Parathyroid adenoma (tissue), 2 donors: ENCODE data around the gene CDK8.

Experiments used
- H2AFZ ChIP-seq: fragments of 300-600 bp; sonication (generic); one replicate; pipeline ENCODE4 v1.7.0; 2017; ENCODE audit warnings: antibody characterized with exemption, mild to moderate bottlenecking
- H3K27ac ChIP-seq: fragments of 300-600 bp; sonication (generic); one replicate; pipeline ENCODE4 v1.7.0; 2017
- H3K27me3 ChIP-seq: fragments of 300-600 bp; sonication (generic); one replicate; pipeline ENCODE4 v1.7.0; 2017; ENCODE audit warnings: low read length; ENCODE audit not compliant: control insufficient read depth, insufficient read depth
- H3K36me3 ChIP-seq: fragments of 300-600 bp; sonication (generic); one replicate; pipeline ENCODE4 v1.7.0; 2017; ENCODE audit warnings: low read length; ENCODE audit not compliant: control insufficient read depth, insufficient read depth
- H3K4me1 ChIP-seq: fragments of 300-600 bp; sonication (generic); one replicate; pipeline ENCODE4 v1.7.0; 2017; ENCODE audit warnings: control low read depth
- H3K4me2 ChIP-seq: fragments of 300-600 bp; sonication (generic); one replicate; pipeline ENCODE4 v1.7.0; 2017; ENCODE audit warnings: low read length
- H3K4me3 ChIP-seq: fragments of 300-600 bp; sonication (generic); one replicate; pipeline ENCODE4 v1.7.0; 2017; ENCODE audit warnings: low read depth, low read length
- H3K79me2 ChIP-seq: fragments of 300-600 bp; sonication (generic); one replicate; pipeline ENCODE4 v1.7.0; 2017; ENCODE audit warnings: control low read depth
- H3K9ac ChIP-seq: fragments of 300-600 bp; sonication (generic); one replicate; pipeline ENCODE4 v1.7.0; 2017; ENCODE audit warnings: mild to moderate bottlenecking
- H3K9me3 ChIP-seq: fragments of 300-600 bp; sonication (generic); one replicate; pipeline ENCODE4 v1.7.0; 2017; ENCODE audit warnings: low read length; ENCODE audit not compliant: control insufficient read depth
- CTCF ChIP-seq: fragments of 300-600 bp; sonication (generic); IDR thresholded peaks from one replicate; pipeline ENCODE4 v1.7.0; 2017; ENCODE audit warnings: antibody characterized with exemption, mild to moderate bottlenecking
- donor health status: primary hyperparathyroidism.

The CDK8 gene

GRCh38 chr13:26406791-26407190 lies 152.9 kb downstream of the CDK8 start:
- Histone ChIP-seq H3K27me3 (no peaks in the 10 kb centered on the region), H3K9ac (no peak overlapping the region), H2AFZ (no peak overlapping the region), H3K4me3 (no peak overlapping the region), H3K27ac (no peak overlapping the region), H3K4me2 (no peak overlapping the region), H3K79me2 (no peaks in the 10 kb centered on the region), H3K9me3 (no peaks in the 10 kb centered on the region), H3K4me1 (no peaks in the 10 kb centered on the region), H3K36me3 (no peaks in the 10 kb centered on the region)
- no peak for TF ChIP-seq CTCF

GRCh38 chr13:26411206-26411605 lies 157.3 kb downstream of the CDK8 start:
- Histone ChIP-seq H3K79me2 (no peaks in the 10 kb centered on the region), H2AFZ (no peak overlapping the region), H3K9ac (no peak overlapping the region), H3K27ac (no peak overlapping the region), H3K9me3 (no peaks in the 10 kb centered on the region), H3K36me3 (no peaks in the 10 kb centered on the region), H3K4me1 (no peaks in the 10 kb centered on the region), H3K27me3 (no peaks in the 10 kb centered on the region), H3K4me2 (no peak overlapping the region), H3K4me3 (no peak overlapping the region)
- TF ChIP-seq CTCF = no peak

GRCh38 chr13:26412263-26412662 lies 158.3 kb downstream of the CDK8 start:
- H3K27ac ChIP-seq = no peak overlapping the region
- no peaks in the 10 kb centered on the region for H3K4me1 ChIP-seq

GRCh38 chr13:26412936-26413716 lies 159.2 kb downstream of the CDK8 start:
- H3K4me3 ChIP-seq = no peak overlapping the region
- no peaks in the 10 kb centered on the region for H3K4me1 ChIP-seq
- no peaks in the 10 kb centered on the region for H3K9me3 ChIP-seq
- H3K4me2 ChIP-seq = no peak overlapping the region
- H3K27me3 ChIP-seq = no peaks in the 10 kb centered on the region
- H3K9ac ChIP-seq = no peak overlapping the region
- TF ChIP-seq CTCF = no peak
- H3K27ac ChIP-seq = no peak overlapping the region
- no peak overlapping the region for H2AFZ ChIP-seq
- H3K79me2 ChIP-seq = no peaks in the 10 kb centered on the region
- no peaks in the 10 kb centered on the region for H3K36me3 ChIP-seq

More at GRCh38 chr13:26412263-26412662, 158.3 kb downstream of the CDK8 start:
- Histone ChIP-seq H3K79me2 (no peaks in the 10 kb centered on the region), H3K4me2 (no peak overlapping the region), H2AFZ (no peak overlapping the region), H3K9me3 (no peaks in the 10 kb centered on the region), H3K4me3 (no peak overlapping the region), H3K9ac (no peak overlapping the region), H3K36me3 (no peaks in the 10 kb centered on the region), H3K27me3 (no peaks in the 10 kb centered on the region)
- TF ChIP-seq CTCF = no peak
